ENCODE measurements around the gene MKKS. TPM values are rescaled to one million over a fixed set of nuclear protein-coding genes. Genes with fewer than 3 reads are reported as not detected.

MKKS gene
- total RNA-seq, 1 experiment from 2014 or later = 12.1 TPM

DNA sequence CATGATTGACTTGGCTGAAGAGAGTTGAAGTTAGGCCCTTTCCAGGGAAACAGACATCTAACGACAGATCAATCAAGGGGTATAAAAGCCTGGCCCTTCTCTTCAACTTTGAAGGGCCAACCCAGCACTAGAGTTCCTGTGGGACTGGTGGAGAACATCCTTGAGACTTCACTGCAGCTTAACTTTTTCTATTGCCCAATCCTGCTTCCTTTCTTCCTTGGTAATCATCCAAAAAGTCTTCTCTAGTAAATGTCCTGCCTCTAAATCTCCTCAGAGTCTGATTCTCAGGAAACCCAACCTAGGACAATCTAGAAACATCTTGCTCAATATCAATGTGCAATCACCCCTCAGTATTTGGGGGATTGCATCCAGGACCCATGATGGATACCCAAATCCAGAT lies 1.9 kb downstream of the MKKS start:
- H3K27ac Mint-ChIP-seq (ENCODE audit: unreplicated experiment) = no peak overlapping the region
- no peak for DNase-seq
- no peak overlapping the region for H3K4me3 Mint-ChIP-seq (ENCODE audit: low read depth, unreplicated experiment)
- peaks cover 41% of the 10 kb centered on the region for H3K4me1 Mint-ChIP-seq (ENCODE audit: low read depth, unreplicated experiment)
- H3K9me3 Mint-ChIP-seq (ENCODE audit: low read depth, unreplicated experiment) = no peaks in the 10 kb centered on the region
- intact Hi-C loops (cut with micrococcal nuclease; ENCODE audit: unreplicated experiment) = no loop called here
- TF ChIP-seq, protein P1, sequence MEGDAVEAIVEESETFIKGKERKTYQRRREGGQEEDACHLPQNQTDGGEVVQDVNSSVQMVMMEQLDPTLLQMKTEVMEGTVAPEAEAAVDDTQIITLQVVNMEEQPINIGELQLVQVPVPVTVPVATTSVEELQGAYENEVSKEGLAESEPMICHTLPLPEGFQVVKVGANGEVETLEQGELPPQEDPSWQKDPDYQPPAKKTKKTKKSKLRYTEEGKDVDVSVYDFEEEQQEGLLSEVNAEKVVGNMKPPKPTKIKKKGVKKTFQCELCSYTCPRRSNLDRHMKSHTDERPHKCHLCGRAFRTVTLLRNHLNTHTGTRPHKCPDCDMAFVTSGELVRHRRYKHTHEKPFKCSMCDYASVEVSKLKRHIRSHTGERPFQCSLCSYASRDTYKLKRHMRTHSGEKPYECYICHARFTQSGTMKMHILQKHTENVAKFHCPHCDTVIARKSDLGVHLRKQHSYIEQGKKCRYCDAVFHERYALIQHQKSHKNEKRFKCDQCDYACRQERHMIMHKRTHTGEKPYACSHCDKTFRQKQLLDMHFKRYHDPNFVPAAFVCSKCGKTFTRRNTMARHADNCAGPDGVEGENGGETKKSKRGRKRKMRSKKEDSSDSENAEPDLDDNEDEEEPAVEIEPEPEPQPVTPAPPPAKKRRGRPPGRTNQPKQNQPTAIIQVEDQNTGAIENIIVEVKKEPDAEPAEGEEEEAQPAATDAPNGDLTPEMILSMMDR (IDR thresholded peaks at IDR 0.05; ENCODE audit: unreplicated experiment) = no peak
- BruUV-seq (replicated peaks) = no TSS peak
- CTCF ChIA-PET = no interaction called here
- no peaks in the 10 kb centered on the region for H3K27me3 Mint-ChIP-seq (ENCODE audit: unreplicated experiment)
- peaks cover 40% of the 10 kb centered on the region for H3K36me3 Mint-ChIP-seq (ENCODE audit: insufficient read depth, unreplicated experiment)

DNA sequence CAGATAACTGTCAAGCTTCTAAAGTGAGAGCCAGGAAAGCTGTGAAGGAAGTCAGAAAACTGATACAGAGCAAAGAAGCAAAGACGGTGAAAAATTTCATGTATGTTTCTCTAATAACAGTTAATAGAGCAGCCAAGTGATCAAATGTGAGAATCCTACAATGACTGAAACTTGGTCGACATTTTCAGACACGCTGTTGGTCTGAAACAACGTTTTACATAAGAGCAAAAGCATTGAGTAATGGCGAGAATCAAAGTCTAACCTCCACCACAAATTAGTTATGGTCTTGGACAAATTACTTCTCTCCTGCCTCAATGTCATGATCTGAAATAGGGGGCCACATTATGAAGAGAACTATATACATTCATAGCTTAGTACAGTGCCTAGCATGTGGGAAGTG lies 3.3 kb downstream of the MKKS start:
- DNase-seq = no peak
- peaks cover 52% of the 10 kb centered on the region for H3K4me1 Mint-ChIP-seq (ENCODE audit: low read depth, unreplicated experiment)
- H3K27ac Mint-ChIP-seq (ENCODE audit: unreplicated experiment) = no peak overlapping the region
- H3K4me3 Mint-ChIP-seq (ENCODE audit: low read depth, unreplicated experiment) = no peak overlapping the region
- CTCF ChIA-PET = no interaction called here
- peaks cover 37% of the 10 kb centered on the region for H3K36me3 Mint-ChIP-seq (ENCODE audit: insufficient read depth, unreplicated experiment)
- H3K9me3 Mint-ChIP-seq (ENCODE audit: low read depth, unreplicated experiment) = no peaks in the 10 kb centered on the region
- intact Hi-C loops (cut with micrococcal nuclease; ENCODE audit: unreplicated experiment) = no loop called here
- BruUV-seq (replicated peaks) = no TSS peak
- H3K27me3 Mint-ChIP-seq (ENCODE audit: unreplicated experiment) = no peaks in the 10 kb centered on the region
- TF ChIP-seq, protein P1 (IDR thresholded peaks at IDR 0.05; ENCODE audit: unreplicated experiment) = no peak

GRCh38 chr20:10430000-10430466 lies 4.0 kb downstream of the MKKS start:
- CTCF ChIA-PET = no interaction called here
- peaks cover 30% of the 10 kb centered on the region for H3K36me3 Mint-ChIP-seq (ENCODE audit: insufficient read depth, unreplicated experiment)
- intact Hi-C loops (cut with micrococcal nuclease; ENCODE audit: unreplicated experiment) = loop anchor here (5.0 to 10.0 kb wide), 3 partner anchors 125 to 813 kb away; no protein-coding TSS in a partner anchor

DNA sequence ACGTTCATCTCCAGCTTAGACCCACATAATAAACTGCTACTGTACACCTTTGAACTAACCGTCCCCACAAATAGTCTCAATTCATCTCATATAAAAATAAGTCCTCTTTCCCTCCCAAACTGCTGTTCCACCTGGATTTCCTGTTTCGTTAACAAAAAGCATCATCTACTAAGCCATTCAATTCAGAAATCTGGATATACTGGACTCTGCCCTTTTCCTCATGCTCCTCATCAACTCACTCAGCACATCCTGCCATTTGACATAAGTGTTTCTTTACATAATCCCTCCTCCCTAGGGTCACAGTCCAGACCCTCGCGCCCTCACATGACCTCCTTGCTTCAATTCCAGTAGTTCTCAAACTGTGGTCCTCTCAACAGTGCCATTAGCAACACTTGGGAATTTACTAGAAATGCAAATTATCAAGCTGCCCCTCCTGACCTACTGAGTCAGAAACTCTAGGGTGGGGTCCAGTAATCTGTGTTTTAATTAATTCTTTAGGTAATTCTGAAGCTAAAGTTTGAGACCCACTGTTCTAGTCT lies 4.5 kb downstream of the MKKS start:
- H3K4me1 Mint-ChIP-seq (ENCODE audit: low read depth, unreplicated experiment) = peaks cover 53% of the 10 kb centered on the region
- H3K9me3 Mint-ChIP-seq (ENCODE audit: low read depth, unreplicated experiment) = no peaks in the 10 kb centered on the region
- peaks cover 28% of the 10 kb centered on the region for H3K36me3 Mint-ChIP-seq (ENCODE audit: insufficient read depth, unreplicated experiment)
- TF ChIP-seq, protein P1 (IDR thresholded peaks at IDR 0.05; ENCODE audit: unreplicated experiment) = no peak
- CTCF ChIA-PET = no interaction called here
- no peaks in the 10 kb centered on the region for H3K27me3 Mint-ChIP-seq (ENCODE audit: unreplicated experiment)
- peak overlapping the region; percentile 10 for H3K27ac Mint-ChIP-seq (ENCODE audit: unreplicated experiment)
- no peak overlapping the region for H3K4me3 Mint-ChIP-seq (ENCODE audit: low read depth, unreplicated experiment)
- no peak for DNase-seq
- BruUV-seq (replicated peaks) = no TSS peak
- intact Hi-C loops (cut with micrococcal nuclease; ENCODE audit: unreplicated experiment) = loop anchor here (5.0 to 10.0 kb wide), 3 partner anchors 125 to 812 kb away; no protein-coding TSS in a partner anchor

More at GRCh38 chr20:10430000-10430466, 4.0 kb downstream of the MKKS start:
- Mint-ChIP-seq H3K27me3 (ENCODE audit: unreplicated experiment) (no peaks in the 10 kb centered on the region), H3K4me1 (ENCODE audit: low read depth, unreplicated experiment) (peaks cover 53% of the 10 kb centered on the region), H3K27ac (ENCODE audit: unreplicated experiment) (no peak overlapping the region), H3K9me3 (ENCODE audit: low read depth, unreplicated experiment) (no peaks in the 10 kb centered on the region), H3K4me3 (ENCODE audit: low read depth, unreplicated experiment) (no peak overlapping the region)
- no peak for DNase-seq
- TF ChIP-seq, protein P1 (IDR thresholded peaks at IDR 0.05; ENCODE audit: unreplicated experiment) = no peak
- no TSS peak for BruUV-seq (replicated peaks)

Data from Calu3 (cell line).